GM12892 (cell line): Measurements from ENCODE around the gene THADA.

Experiments used
- POLR2A ChIP-seq: IDR thresholded peaks from 2 replicates; pipeline ENCODE4 v1.6.1; 2011; ENCODE audit warnings: low read depth, low read length, control low read depth
- POLR2AphosphoS5 ChIP-seq: IDR thresholded peaks from 2 replicates; pipeline ENCODE4 v1.6.1; 2011; ENCODE audit warnings: low read depth, low read length, control low read depth
- TAF1 ChIP-seq: IDR thresholded peaks from 2 replicates; pipeline ENCODE4 v1.6.1; 2011; ENCODE audit warnings: low read depth, mild to moderate bottlenecking, control low read depth, low read length, borderline replicate concordance

GRCh38 chr2:43183743-43184142 lies 412.1 kb downstream of the THADA start:
- TF ChIP-seq POLR2AphosphoS5 (no peak), POLR2A (no peak), TAF1 (no peak)
